ENCODE measurements around the gene SERGEF.

DNA sequence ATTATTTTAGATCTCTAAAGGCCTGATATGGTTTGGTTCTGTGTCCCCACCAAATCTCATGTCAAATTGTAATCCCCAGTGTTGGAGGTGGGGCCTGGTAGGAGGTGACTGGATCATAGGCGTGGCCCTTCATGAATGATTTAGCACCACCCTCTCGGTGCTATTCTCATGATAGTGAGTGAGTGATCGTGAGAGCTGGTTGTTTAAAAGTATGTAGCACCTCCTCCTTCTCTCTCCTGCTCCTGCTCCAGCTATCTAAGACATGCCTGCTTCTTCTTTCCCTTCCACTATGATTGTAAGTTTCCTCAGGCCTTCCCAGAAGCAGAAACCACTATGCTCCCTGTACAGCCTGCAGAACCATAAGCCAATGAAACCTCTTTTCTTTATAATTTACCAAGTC lies 114.1 kb downstream of the SERGEF start:
- TF ChIP-seq ZNF274 (IDR thresholded peaks at IDR 0.05; ENCODE audit: low read depth, low read length) (no peak), SUZ12 (IDR thresholded peaks at IDR 0.05; ENCODE audit: extremely low read depth, insufficient read depth, insufficient read length) (no peak), YY1 (IDR thresholded peaks at IDR 0.05; ENCODE audit: insufficient read depth, insufficient read length) (no peak)

All from NT2/D1 (cell line).